ENCODE measurements around the gene DCX.

DCX gene

DNA sequence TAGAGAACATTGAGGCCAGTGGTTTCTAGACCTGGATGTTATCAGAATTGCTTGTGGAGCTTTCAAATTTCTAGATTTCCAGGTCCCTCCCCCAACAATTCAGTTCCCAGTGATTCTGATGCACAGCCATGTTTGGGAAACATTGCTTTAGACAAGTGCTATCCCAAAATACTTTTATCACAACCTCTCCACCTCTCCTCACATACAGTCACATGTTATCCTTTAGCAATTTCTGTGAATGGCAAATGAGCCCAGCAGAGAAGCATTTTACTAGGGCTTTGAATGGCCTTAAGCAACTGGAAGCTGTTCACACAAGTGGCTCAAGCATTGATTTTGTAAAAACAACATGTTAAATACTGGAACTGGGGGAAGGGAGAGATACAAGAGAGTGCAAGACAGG is 29.7 kb downstream of the DCX start:
- Histone ChIP-seq H2AFZ (ENCODE audit: low read depth, low read length, severe bottlenecking) (no peak overlapping the region), H3K36me3 (ENCODE audit: low read length) (no peaks in the 10 kb centered on the region), H3K9me2 (replicated peaks; ENCODE audit: insufficient read depth, low read length) (no peaks in the 10 kb centered on the region), H3K27me3 (ENCODE audit: low read length) (no peaks in the 10 kb centered on the region), H4K20me1 (ENCODE audit: low read depth, low read length) (no peaks in the 10 kb centered on the region), H3K9me3 (ENCODE audit: insufficient read depth, low read length) (no peaks in the 10 kb centered on the region), H3K4me2 (ENCODE audit: low read depth, low read length, poor library complexity, severe bottlenecking) (no peak overlapping the region), H3K4me3 (ENCODE audit: insufficient read depth, low read length, poor library complexity, severe bottlenecking) (no peak overlapping the region), H3K27ac (ENCODE audit: low read depth, low read length) (no peak overlapping the region), H3F3A (ENCODE audit: insufficient read depth) (no peaks in the 10 kb centered on the region), H3K79me2 (ENCODE audit: insufficient read depth, low read length) (no peaks in the 10 kb centered on the region), H3K9ac (ENCODE audit: low read length) (no peak overlapping the region)
- TF ChIP-seq, protein P1, sequence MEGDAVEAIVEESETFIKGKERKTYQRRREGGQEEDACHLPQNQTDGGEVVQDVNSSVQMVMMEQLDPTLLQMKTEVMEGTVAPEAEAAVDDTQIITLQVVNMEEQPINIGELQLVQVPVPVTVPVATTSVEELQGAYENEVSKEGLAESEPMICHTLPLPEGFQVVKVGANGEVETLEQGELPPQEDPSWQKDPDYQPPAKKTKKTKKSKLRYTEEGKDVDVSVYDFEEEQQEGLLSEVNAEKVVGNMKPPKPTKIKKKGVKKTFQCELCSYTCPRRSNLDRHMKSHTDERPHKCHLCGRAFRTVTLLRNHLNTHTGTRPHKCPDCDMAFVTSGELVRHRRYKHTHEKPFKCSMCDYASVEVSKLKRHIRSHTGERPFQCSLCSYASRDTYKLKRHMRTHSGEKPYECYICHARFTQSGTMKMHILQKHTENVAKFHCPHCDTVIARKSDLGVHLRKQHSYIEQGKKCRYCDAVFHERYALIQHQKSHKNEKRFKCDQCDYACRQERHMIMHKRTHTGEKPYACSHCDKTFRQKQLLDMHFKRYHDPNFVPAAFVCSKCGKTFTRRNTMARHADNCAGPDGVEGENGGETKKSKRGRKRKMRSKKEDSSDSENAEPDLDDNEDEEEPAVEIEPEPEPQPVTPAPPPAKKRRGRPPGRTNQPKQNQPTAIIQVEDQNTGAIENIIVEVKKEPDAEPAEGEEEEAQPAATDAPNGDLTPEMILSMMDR (IDR thresholded peaks at IDR 0.05; ENCODE audit: insufficient read depth, low read length, poor library complexity, severe bottlenecking): no peak

DNA sequence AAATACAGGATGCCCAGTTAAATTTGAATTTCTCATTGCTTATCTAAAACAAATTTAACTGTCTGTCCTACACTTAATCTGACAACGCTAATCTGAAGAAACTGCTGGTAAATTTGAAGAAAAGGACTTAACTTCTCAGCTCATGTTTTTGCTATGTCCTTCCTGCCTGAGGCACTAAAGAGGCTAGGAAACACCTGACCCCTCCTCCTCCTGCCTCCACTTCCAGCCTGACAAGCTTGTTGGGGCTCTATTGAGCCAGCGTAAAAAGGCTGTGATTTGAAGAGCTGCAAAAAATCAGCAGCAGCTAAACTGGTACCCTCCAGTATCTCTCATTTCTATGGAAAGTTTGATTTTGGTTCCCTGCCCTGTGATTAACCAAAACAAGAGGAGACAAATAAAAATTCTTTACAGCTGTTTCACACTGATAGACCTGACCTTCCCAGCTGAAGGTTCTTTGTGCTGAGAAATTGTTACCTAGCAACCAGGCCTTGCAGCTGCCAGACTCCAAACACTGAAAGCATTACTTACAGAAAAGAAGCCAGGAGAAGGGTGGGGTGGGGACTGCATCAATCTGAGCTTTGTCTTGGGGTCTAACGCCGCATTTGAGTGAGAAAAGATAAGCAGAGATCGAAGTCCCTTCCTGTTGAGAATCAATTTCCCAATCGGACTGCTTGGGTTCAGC is 35.0 kb downstream of the DCX start:
- no peak overlapping the region for H3K4me3 ChIP-seq (ENCODE audit: insufficient read depth, low read length, poor library complexity, severe bottlenecking)
- H3K27ac ChIP-seq (ENCODE audit: low read depth, low read length): no peak overlapping the region
- H3K9me2 ChIP-seq (replicated peaks; ENCODE audit: insufficient read depth, low read length): no peaks in the 10 kb centered on the region
- no peak overlapping the region for H2AFZ ChIP-seq (ENCODE audit: low read depth, low read length, severe bottlenecking)
- TF ChIP-seq EZH2phosphoT487 (conservative IDR thresholded peaks at IDR 0.05; ENCODE audit: low read length): no peak
- TF ChIP-seq, protein P1 (IDR thresholded peaks at IDR 0.05; ENCODE audit: insufficient read depth, low read length, poor library complexity, severe bottlenecking): no peak
- H3K79me2 ChIP-seq (ENCODE audit: insufficient read depth, low read length): no peaks in the 10 kb centered on the region
- no peaks in the 10 kb centered on the region for H3K9me3 ChIP-seq (ENCODE audit: insufficient read depth, low read length)
- H3F3A ChIP-seq (ENCODE audit: insufficient read depth): no peaks in the 10 kb centered on the region
- H3K27me3 ChIP-seq (ENCODE audit: low read length): no peaks in the 10 kb centered on the region
- no peak overlapping the region for H3K9ac ChIP-seq (ENCODE audit: low read length)
- H4K20me1 ChIP-seq (ENCODE audit: low read depth, low read length): no peaks in the 10 kb centered on the region
- no peak overlapping the region for H3K4me2 ChIP-seq (ENCODE audit: low read depth, low read length, poor library complexity, severe bottlenecking)
- H3K36me3 ChIP-seq (ENCODE audit: low read length): no peaks in the 10 kb centered on the region

DNA sequence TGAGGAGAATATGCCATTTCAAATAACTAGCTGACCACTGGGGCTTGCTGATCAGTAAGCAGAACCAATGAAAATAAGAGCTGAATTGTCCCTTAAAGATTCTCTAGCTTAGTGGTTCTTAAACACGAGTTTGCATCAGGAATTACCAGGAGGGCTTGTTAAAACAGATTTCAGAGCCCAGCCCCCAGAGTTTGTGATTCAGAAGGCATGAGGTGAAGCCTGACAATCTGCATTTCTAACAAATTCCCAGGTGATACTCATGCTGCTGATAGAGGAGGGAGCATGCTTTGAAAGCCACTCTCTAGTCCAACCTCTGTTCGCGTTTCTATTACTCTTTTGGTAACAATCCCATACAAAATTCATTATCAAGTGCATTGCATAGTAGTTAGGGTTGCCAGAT is 35.5 kb downstream of the DCX start:
- Histone ChIP-seq H3K4me2 (ENCODE audit: low read depth, low read length, poor library complexity, severe bottlenecking) (no peak overlapping the region), H3K27ac (ENCODE audit: low read depth, low read length) (no peak overlapping the region), H2AFZ (ENCODE audit: low read depth, low read length, severe bottlenecking) (no peak overlapping the region), H3K4me3 (ENCODE audit: insufficient read depth, low read length, poor library complexity, severe bottlenecking) (no peak overlapping the region), H3F3A (ENCODE audit: insufficient read depth) (no peaks in the 10 kb centered on the region), H3K9me2 (replicated peaks; ENCODE audit: insufficient read depth, low read length) (no peaks in the 10 kb centered on the region), H3K36me3 (ENCODE audit: low read length) (no peaks in the 10 kb centered on the region), H4K20me1 (ENCODE audit: low read depth, low read length) (no peaks in the 10 kb centered on the region), H3K27me3 (ENCODE audit: low read length) (no peaks in the 10 kb centered on the region), H3K9me3 (ENCODE audit: insufficient read depth, low read length) (no peaks in the 10 kb centered on the region), H3K79me2 (ENCODE audit: insufficient read depth, low read length) (no peaks in the 10 kb centered on the region), H3K9ac (ENCODE audit: low read length) (no peak overlapping the region)
- no peak for TF ChIP-seq EZH2phosphoT487 (conservative IDR thresholded peaks at IDR 0.05; ENCODE audit: low read length)
- TF ChIP-seq, protein P1 (IDR thresholded peaks at IDR 0.05; ENCODE audit: insufficient read depth, low read length, poor library complexity, severe bottlenecking): no peak
